Osteoblast (primary cell): ENCODE results near the gene IFNK. TPM values are rescaled to one million over a fixed set of nuclear protein-coding genes. Genes with fewer than 3 reads are reported as not detected.

Source experiments
- DNase-seq: peaks from one replicate; pipeline ENCODE4 v3.0.0; 2011; ENCODE audit warnings: low spot score, mixed read lengths; ENCODE audit not compliant: insufficient read length; ENCODE audit errors: missing footprints
- H2AFZ ChIP-seq: 2 replicates; pipeline ENCODE4 v1.6.0; 2011; ENCODE audit warnings: mild to moderate bottlenecking, low read length
- H3K27ac ChIP-seq: 2 replicates; pipeline ENCODE4 v1.5.1; 2011; ENCODE audit warnings: mild to moderate bottlenecking, low read depth, low read length, moderate library complexity
- H3K27me3 ChIP-seq: 2 replicates; pipeline ENCODE4 v1.6.0; 2012; ENCODE audit warnings: mild to moderate bottlenecking, control low read depth, inconsistent platforms, low read length, moderate library complexity; ENCODE audit not compliant: insufficient read depth
- H3K36me3 ChIP-seq: 2 replicates; pipeline ENCODE4 v1.5.1; 2011; ENCODE audit warnings: mild to moderate bottlenecking, low read length, control low read depth, moderate library complexity; ENCODE audit not compliant: insufficient read depth
- H3K4me1 ChIP-seq: 2 replicates; pipeline ENCODE4 v1.5.1; 2011; ENCODE audit warnings: mild to moderate bottlenecking, low read length, control low read depth, moderate library complexity; ENCODE audit not compliant: insufficient read depth
- H3K4me2 ChIP-seq: 2 replicates; pipeline ENCODE4 v1.6.0; 2011; ENCODE audit warnings: mild to moderate bottlenecking, low read length; ENCODE audit not compliant: insufficient read depth
- H3K4me3 ChIP-seq: fragments of 200-600 bp; sonication (generic); 3 replicates; pipeline ENCODE4 v1.5.1; 2012; ENCODE audit warnings: mild to moderate bottlenecking, low read length, inconsistent platforms; ENCODE audit not compliant: insufficient read depth
- H3K79me2 ChIP-seq: 2 replicates; pipeline ENCODE4 v1.6.0; 2012; ENCODE audit warnings: mild to moderate bottlenecking, low read length, control low read depth, inconsistent platforms; ENCODE audit not compliant: insufficient read depth
- H3K9me3 ChIP-seq: 2 replicates; pipeline ENCODE4 v1.5.1; 2011; ENCODE audit warnings: low read depth, low read length, control low read depth
- H4K20me1 ChIP-seq: 2 replicates; pipeline ENCODE4 v1.6.0; 2012; ENCODE audit warnings: mild to moderate bottlenecking, low read length, control low read depth; ENCODE audit not compliant: insufficient read depth
- total RNA-seq: library from RNA; depleted of rRNA; stranded (reverse); fragments of >200 nt; gene quantifications from 2 replicates; pipeline ENCODE4 v1.2.3, GENCODE V29; 2012
- TF ChIP-seq, protein P1 (sequence below): IDR thresholded peaks from 2 replicates; pipeline ENCODE4 v1.5.1; 2011; ENCODE audit warnings: mild to moderate bottlenecking, low read depth, low read length, moderate library complexity; ENCODE audit errors: extremely low read depth

Gene IFNK
- total RNA-seq, 1 donor: not detected

- TF ChIP-seq, protein P1, sequence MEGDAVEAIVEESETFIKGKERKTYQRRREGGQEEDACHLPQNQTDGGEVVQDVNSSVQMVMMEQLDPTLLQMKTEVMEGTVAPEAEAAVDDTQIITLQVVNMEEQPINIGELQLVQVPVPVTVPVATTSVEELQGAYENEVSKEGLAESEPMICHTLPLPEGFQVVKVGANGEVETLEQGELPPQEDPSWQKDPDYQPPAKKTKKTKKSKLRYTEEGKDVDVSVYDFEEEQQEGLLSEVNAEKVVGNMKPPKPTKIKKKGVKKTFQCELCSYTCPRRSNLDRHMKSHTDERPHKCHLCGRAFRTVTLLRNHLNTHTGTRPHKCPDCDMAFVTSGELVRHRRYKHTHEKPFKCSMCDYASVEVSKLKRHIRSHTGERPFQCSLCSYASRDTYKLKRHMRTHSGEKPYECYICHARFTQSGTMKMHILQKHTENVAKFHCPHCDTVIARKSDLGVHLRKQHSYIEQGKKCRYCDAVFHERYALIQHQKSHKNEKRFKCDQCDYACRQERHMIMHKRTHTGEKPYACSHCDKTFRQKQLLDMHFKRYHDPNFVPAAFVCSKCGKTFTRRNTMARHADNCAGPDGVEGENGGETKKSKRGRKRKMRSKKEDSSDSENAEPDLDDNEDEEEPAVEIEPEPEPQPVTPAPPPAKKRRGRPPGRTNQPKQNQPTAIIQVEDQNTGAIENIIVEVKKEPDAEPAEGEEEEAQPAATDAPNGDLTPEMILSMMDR: no peak
- no peaks in the 10 kb centered on the region for H3K9me3 ChIP-seq
- H3K79me2 ChIP-seq: no peaks in the 10 kb centered on the region
Measured at GRCh38 chr9:27503623-27504022, 20.5 kb upstream of the IFNK start.

DNA sequence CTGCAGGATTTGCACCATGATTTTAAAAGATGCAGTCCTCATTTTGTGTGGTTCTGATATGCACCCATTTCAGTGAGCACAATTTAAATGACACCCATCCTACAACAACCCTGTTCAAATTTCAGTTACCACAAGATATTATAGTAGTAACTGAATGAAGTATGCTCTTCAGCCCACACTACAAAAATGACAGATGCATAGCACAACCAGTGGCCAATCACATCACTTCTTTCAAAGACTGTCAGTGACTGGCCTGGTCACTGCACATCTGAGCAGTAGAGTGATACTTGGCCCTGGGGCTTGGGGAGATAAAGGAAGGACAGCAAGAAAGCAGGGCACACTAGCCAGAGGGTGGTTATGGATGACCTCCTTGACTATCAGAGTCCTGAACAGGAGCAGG lies 19.8 kb upstream of the IFNK start:
- Histone ChIP-seq H4K20me1 (no peaks in the 10 kb centered on the region), H3K4me2 (no peak overlapping the region), H3K79me2 (no peaks in the 10 kb centered on the region), H3K9me3 (no peaks in the 10 kb centered on the region), H3K27me3 (no peaks in the 10 kb centered on the region), H3K4me3 (no peak overlapping the region), H3K4me1 (no peaks in the 10 kb centered on the region), H3K27ac (no peak overlapping the region), H2AFZ (no peak overlapping the region), H3K36me3 (no peaks in the 10 kb centered on the region)
- TF ChIP-seq, protein P1: no peak
- no peak for DNase-seq

More at GRCh38 chr9:27503623-27504022, 20.5 kb upstream of the IFNK start:
- no peak overlapping the region for H3K27ac ChIP-seq
- H2AFZ ChIP-seq: no peak overlapping the region
- no peaks in the 10 kb centered on the region for H3K4me1 ChIP-seq
- H3K36me3 ChIP-seq: no peaks in the 10 kb centered on the region
- no peaks in the 10 kb centered on the region for H4K20me1 ChIP-seq
- H3K4me3 ChIP-seq: no peak overlapping the region
- DNase-seq: no peak
- H3K4me2 ChIP-seq: no peak overlapping the region
- no peaks in the 10 kb centered on the region for H3K27me3 ChIP-seq

DNA sequence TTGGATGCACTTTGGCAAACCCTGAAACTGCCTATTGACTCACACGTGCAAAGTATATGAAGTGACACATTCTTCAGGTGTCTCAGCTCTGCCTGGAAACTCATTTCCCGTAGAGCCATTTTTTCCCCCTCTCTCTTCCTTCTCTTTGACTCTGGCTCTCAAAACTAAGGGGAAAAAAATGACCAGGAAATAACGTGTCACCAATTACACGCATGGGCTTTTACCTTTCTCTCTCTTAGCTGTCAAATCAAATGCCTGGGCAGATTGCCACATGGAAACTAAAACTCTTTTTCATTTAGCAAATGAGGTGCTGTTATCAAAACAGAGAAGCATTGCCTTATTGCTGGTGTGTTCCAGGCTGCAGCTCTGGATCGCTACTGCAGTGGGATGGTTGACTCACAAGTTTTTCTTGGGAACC lies 18.3 kb upstream of the IFNK start:
- no peaks in the 10 kb centered on the region for H3K36me3 ChIP-seq
- no peak overlapping the region for H2AFZ ChIP-seq
- DNase-seq: no peak
- no peak overlapping the region for H3K27ac ChIP-seq
- no peaks in the 10 kb centered on the region for H4K20me1 ChIP-seq
- no peaks in the 10 kb centered on the region for H3K9me3 ChIP-seq
- TF ChIP-seq, protein P1: no peak
- no peaks in the 10 kb centered on the region for H3K79me2 ChIP-seq
- no peak overlapping the region for H3K4me3 ChIP-seq
- H3K27me3 ChIP-seq: no peaks in the 10 kb centered on the region
- H3K4me2 ChIP-seq: no peak overlapping the region
- no peaks in the 10 kb centered on the region for H3K4me1 ChIP-seq

GRCh38 chr9:27506981-27507380 lies 17.1 kb upstream of the IFNK start:
- no peaks in the 10 kb centered on the region for H3K36me3 ChIP-seq
- no peak overlapping the region for H3K4me2 ChIP-seq
- H3K79me2 ChIP-seq: no peaks in the 10 kb centered on the region
- no peak for DNase-seq
- H4K20me1 ChIP-seq: no peaks in the 10 kb centered on the region
- H3K27me3 ChIP-seq: no peaks in the 10 kb centered on the region
- H3K27ac ChIP-seq: no peak overlapping the region
- H3K4me3 ChIP-seq: no peak overlapping the region
- no peak overlapping the region for H2AFZ ChIP-seq
- TF ChIP-seq, protein P1: no peak
- no peaks in the 10 kb centered on the region for H3K9me3 ChIP-seq
- no peaks in the 10 kb centered on the region for H3K4me1 ChIP-seq
